K562 (cell line): Measurements from ENCODE around the gene CORT. TPM values are rescaled to one million over a fixed set of nuclear protein-coding genes. Genes with fewer than 3 reads are reported as not detected.
A peak's percentile ranks its signal among the peaks of the same experiment; 100 is the strongest.

Source experiments
- DACH1 ChIP-seq: fragments of 450-650 bp; IDR thresholded peaks from 2 replicates; pipeline ENCODE4 v1.6.1; 2018; ENCODE audit not compliant: partially characterized antibody
- DMBX1 ChIP-seq: fragments of 250-450 bp; sonication (Bioruptor Pico); IDR thresholded peaks from 2 replicates; pipeline ENCODE4 v1.8.0; 2022; ENCODE audit warnings: inconsistent platforms, mild to moderate bottlenecking, moderate library complexity, borderline replicate concordance
- ELF1 ChIP-seq: fragments of 200-800 bp; sonication (Bioruptor generic); IDR thresholded peaks from 2 replicates; pipeline ENCODE4 v1.6.1; 2016; ENCODE audit warnings: missing genetic modification characterization, missing compliant biosample characterization
- KLF13 ChIP-seq: fragments of 450-650 bp; IDR thresholded peaks from 2 replicates; pipeline ENCODE4 v1.6.1; 2016; ENCODE audit warnings: missing genetic modification characterization, low read depth, mild to moderate bottlenecking, missing compliant biosample characterization, moderate library complexity, borderline replicate concordance
- MCM7 ChIP-seq, 2 experiments: fragments of 450-650 bp; IDR thresholded peaks; 2 replicates each; pipeline ENCODE4 v1.6.1; 2016 to 2018
- NCOA2 ChIP-seq, 2 experiments: fragments of 450-650 bp; IDR thresholded peaks; 2 replicates each; pipeline ENCODE4 v1.6.1; 2018; ENCODE audit warnings: mild to moderate bottlenecking in 2 of 2, moderate library complexity in 1 of 2; ENCODE audit not compliant: partially characterized antibody in 2 of 2
- NCOR1 ChIP-seq: fragments of 450-650 bp; IDR thresholded peaks from 2 replicates; pipeline ENCODE4 v1.6.1; 2016; ENCODE audit warnings: mild to moderate bottlenecking, moderate library complexity
- NFRKB ChIP-seq: fragments of 450-650 bp; IDR thresholded peaks from 2 replicates; pipeline ENCODE4 v1.6.1; 2016; ENCODE audit warnings: low read depth
- SRSF1 ChIP-seq: fragments of 200-400 bp; formaldehyde crosslinking; IDR thresholded peaks from 2 replicates; pipeline ENCODE4 v1.6.1; 2017; ENCODE audit warnings: mild to moderate bottlenecking, low read depth, low read length, moderate library complexity
- TSC22D4 ChIP-seq: fragments of 450-650 bp; IDR thresholded peaks from 2 replicates; pipeline ENCODE4 v1.6.1; 2016; ENCODE audit warnings: missing genetic modification characterization, missing biosample characterization, control low read depth
- ZKSCAN8 ChIP-seq: fragments of 200-800 bp; sonication (Bioruptor generic); IDR thresholded peaks from 2 replicates; pipeline ENCODE4 v1.6.1; 2016; ENCODE audit warnings: missing genetic modification characterization, missing compliant biosample characterization
- ZNF174 ChIP-seq: fragments of 250-450 bp; sonication (Bioruptor Pico); IDR thresholded peaks from 2 replicates; pipeline ENCODE4 v1.4.0; 2020; ENCODE audit warnings: mild to moderate bottlenecking
- polyA plus RNA-seq, 8 experiments: library from polyadenylated mRNA; depleted of rRNA in 4 of 8; stranded (reverse) in 5 of 8; unstranded in 3 of 8; fragments of >200 nt; fragmentation: Nextera tagmentation in 2 of 8; fragmentation: Illumina TruSeq in 1 of 8; extraction: Ambion mirVana in 2 of 8; extraction: Trizol in 1 of 8; gene quantifications; 2 replicates each; pipeline versions ENCODE4 v1.2.1 to v1.2.3, GENCODE V29; 2011 to 2014; ENCODE audit warnings: inconsistent platforms in 1 of 8, missing spikeins in 1 of 8
- total RNA-seq, 7 experiments: library from RNA; depleted of rRNA in 6 of 7; stranded (reverse); fragments of >200 nt in 6 of 7; fragmentation: Illumina TruSeq in 2 of 7; extraction: Trizol in 2 of 7; gene quantifications; 2 replicates each; pipeline versions ENCODE4 v1.2.1 to v1.2.3, GENCODE V29; 2011 to 2021; ENCODE audit warnings: low replicate concordance in 1 of 7
- TF ChIP-seq, protein P1 (sequence below): IDR thresholded peaks from 3 replicates; pipeline ENCODE4 v1.6.1; 2011; ENCODE audit warnings: borderline replicate concordance, mild to moderate bottlenecking, moderate library complexity; ENCODE audit not compliant: insufficient read length; ENCODE audit errors: extremely low read depth
- TF ChIP-seq, protein P2 (sequence below): fragments of 200-400 bp; formaldehyde crosslinking; IDR thresholded peaks from 2 replicates; pipeline ENCODE4 v1.6.1; 2017; ENCODE audit warnings: mild to moderate bottlenecking, low read depth, low read length, moderate library complexity
- TF ChIP-seq, protein P3 (sequence below): fragments of 200-800 bp; sonication (Bioruptor generic); IDR thresholded peaks from 2 replicates; pipeline ENCODE4 v1.6.1; 2017; ENCODE audit warnings: missing genetic modification characterization, missing compliant biosample characterization
- TF ChIP-seq, protein P4 (sequence below): fragments of 250-450 bp; sonication (Bioruptor Pico); IDR thresholded peaks from 2 replicates; pipeline ENCODE4 v1.5.0; 2021
- TF ChIP-seq, protein P5 (sequence below), 3 experiments: fragments of 200-800 bp in 1 of 3; fragments of 250-450 bp in 1 of 3; fragments of 450-650 bp in 1 of 3; sonication (Bioruptor Pico) in 1 of 3; sonication (Bioruptor generic) in 1 of 3; formaldehyde crosslinking in 1 of 3; IDR thresholded peaks; 2 replicates each; pipeline versions ENCODE4 v1.6.1 to v1.8.0; 2016 to 2022; ENCODE audit warnings: mild to moderate bottlenecking in 2 of 3, missing genetic modification characterization in 2 of 3, missing compliant biosample characterization in 1 of 3, moderate library complexity in 1 of 3

The CORT gene
- total and polyA plus RNA-seq, 9 of the 15 experiments (the other 6 are each of a cell fraction or from before 2014, with no cell fraction given) = 0.08 to 0.54 (median 0.13) TPM; not detected in 5

DNA sequence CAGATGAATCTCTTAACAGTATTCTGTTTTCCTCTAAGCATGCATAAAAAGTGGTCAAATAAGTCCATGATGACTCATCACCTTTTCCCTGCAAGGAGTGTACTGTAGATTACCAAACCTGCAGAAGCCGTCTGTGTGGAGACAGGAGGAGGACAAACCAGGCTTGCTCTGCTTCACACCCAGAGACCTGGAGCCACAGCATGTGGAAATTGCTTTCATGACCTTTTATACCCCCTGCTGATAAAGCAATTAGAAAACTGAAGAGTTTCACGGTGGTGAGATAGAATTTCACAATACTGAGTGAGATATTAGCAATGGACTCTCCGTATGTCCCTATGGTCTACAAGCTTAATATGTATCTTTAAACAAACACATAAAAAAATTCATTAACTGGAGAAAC is 9.4 kb downstream of the CORT start (continued):
- TF ChIP-seq, protein P1, sequence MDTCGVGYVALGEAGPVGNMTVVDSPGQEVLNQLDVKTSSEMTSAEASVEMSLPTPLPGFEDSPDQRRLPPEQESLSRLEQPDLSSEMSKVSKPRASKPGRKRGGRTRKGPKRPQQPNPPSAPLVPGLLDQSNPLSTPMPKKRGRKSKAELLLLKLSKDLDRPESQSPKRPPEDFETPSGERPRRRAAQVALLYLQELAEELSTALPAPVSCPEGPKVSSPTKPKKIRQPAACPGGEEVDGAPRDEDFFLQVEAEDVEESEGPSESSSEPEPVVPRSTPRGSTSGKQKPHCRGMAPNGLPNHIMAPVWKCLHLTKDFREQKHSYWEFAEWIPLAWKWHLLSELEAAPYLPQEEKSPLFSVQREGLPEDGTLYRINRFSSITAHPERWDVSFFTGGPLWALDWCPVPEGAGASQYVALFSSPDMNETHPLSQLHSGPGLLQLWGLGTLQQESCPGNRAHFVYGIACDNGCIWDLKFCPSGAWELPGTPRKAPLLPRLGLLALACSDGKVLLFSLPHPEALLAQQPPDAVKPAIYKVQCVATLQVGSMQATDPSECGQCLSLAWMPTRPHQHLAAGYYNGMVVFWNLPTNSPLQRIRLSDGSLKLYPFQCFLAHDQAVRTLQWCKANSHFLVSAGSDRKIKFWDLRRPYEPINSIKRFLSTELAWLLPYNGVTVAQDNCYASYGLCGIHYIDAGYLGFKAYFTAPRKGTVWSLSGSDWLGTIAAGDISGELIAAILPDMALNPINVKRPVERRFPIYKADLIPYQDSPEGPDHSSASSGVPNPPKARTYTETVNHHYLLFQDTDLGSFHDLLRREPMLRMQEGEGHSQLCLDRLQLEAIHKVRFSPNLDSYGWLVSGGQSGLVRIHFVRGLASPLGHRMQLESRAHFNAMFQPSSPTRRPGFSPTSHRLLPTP = no peak
- no peak for TF ChIP-seq SRSF1
- TF ChIP-seq DMBX1 = no peak
- TF ChIP-seq TSC22D4 (tag) = no peak
- no peak for TF ChIP-seq NCOA2 (IDR thresholded peaks at IDR 0.05; ENCODE audit: partially characterized antibody in 2 of 2)
- TF ChIP-seq NFRKB = no peak
- peak; percentile 71 for TF ChIP-seq NCOR1
- no peak for TF ChIP-seq ELF1 (tag)
- TF ChIP-seq ZNF174 (CRISPR knock-in tag) = no peak
- TF ChIP-seq, protein P2, sequence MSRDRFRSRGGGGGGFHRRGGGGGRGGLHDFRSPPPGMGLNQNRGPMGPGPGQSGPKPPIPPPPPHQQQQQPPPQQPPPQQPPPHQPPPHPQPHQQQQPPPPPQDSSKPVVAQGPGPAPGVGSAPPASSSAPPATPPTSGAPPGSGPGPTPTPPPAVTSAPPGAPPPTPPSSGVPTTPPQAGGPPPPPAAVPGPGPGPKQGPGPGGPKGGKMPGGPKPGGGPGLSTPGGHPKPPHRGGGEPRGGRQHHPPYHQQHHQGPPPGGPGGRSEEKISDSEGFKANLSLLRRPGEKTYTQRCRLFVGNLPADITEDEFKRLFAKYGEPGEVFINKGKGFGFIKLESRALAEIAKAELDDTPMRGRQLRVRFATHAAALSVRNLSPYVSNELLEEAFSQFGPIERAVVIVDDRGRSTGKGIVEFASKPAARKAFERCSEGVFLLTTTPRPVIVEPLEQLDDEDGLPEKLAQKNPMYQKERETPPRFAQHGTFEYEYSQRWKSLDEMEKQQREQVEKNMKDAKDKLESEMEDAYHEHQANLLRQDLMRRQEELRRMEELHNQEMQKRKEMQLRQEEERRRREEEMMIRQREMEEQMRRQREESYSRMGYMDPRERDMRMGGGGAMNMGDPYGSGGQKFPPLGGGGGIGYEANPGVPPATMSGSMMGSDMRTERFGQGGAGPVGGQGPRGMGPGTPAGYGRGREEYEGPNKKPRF = no peak
- no peak for TF ChIP-seq ZKSCAN8 (CRISPR knock-in tag)
- TF ChIP-seq MCM7 (IDR thresholded peaks at IDR 0.05) = no peak
- TF ChIP-seq, protein P3, sequence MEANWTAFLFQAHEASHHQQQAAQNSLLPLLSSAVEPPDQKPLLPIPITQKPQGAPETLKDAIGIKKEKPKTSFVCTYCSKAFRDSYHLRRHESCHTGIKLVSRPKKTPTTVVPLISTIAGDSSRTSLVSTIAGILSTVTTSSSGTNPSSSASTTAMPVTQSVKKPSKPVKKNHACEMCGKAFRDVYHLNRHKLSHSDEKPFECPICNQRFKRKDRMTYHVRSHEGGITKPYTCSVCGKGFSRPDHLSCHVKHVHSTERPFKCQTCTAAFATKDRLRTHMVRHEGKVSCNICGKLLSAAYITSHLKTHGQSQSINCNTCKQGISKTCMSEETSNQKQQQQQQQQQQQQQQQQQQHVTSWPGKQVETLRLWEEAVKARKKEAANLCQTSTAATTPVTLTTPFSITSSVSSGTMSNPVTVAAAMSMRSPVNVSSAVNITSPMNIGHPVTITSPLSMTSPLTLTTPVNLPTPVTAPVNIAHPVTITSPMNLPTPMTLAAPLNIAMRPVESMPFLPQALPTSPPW = no peak
- TF ChIP-seq KLF13 (tag) = no peak
- TF ChIP-seq, protein P4, sequence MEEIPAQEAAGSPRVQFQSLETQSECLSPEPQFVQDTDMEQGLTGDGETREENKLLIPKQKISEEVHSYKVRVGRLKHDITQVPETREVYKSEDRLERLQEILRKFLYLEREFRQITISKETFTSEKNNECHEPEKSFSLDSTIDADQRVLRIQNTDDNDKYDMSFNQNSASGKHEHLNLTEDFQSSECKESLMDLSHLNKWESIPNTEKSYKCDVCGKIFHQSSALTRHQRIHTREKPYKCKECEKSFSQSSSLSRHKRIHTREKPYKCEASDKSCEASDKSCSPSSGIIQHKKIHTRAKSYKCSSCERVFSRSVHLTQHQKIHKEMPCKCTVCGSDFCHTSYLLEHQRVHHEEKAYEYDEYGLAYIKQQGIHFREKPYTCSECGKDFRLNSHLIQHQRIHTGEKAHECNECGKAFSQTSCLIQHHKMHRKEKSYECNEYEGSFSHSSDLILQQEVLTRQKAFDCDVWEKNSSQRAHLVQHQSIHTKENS (CRISPR knock-in tag) = no peak
- peak; percentile 48 for TF ChIP-seq DACH1
- TF ChIP-seq, protein P5, sequence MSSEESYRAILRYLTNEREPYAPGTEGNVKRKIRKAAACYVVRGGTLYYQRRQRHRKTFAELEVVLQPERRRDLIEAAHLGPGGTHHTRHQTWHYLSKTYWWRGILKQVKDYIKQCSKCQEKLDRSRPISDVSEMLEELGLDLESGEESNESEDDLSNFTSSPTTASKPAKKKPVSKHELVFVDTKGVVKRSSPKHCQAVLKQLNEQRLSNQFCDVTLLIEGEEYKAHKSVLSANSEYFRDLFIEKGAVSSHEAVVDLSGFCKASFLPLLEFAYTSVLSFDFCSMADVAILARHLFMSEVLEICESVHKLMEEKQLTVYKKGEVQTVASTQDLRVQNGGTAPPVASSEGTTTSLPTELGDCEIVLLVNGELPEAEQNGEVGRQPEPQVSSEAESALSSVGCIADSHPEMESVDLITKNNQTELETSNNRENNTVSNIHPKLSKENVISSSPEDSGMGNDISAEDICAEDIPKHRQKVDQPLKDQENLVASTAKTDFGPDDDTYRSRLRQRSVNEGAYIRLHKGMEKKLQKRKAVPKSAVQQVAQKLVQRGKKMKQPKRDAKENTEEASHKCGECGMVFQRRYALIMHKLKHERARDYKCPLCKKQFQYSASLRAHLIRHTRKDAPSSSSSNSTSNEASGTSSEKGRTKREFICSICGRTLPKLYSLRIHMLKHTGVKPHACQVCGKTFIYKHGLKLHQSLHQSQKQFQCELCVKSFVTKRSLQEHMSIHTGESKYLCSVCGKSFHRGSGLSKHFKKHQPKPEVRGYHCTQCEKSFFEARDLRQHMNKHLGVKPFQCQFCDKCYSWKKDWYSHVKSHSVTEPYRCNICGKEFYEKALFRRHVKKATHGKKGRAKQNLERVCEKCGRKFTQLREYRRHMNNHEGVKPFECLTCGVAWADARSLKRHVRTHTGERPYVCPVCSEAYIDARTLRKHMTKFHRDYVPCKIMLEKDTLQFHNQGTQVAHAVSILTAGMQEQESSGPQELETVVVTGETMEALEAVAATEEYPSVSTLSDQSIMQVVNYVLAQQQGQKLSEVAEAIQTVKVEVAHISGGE (CRISPR knock-in tag; IDR thresholded peaks at IDR 0.05) = no peak
